Stimulated activated CD4-positive, alpha-beta T cell treated with anti-CD3 and anti-CD28 coated beads, Interleukin-12 subunit alpha, Interleukin-12 subunit beta, amount 100 ng/mL, for 24 hours (primary cell): Measurements from ENCODE around the gene KIFC3.
"Not testable (repeated sequence)": the region's sequence is repeated elsewhere in the genome, so short reads cannot be mapped to it uniquely, and the experiment has no call there.

Source experiments
- DNase-seq, 2 experiments: peaks; one replicate each; pipeline ENCODE4 v3.0.0-alpha.2; 2020; ENCODE audit warnings: low read depth in 2 of 2

KIFC3 gene

DNA sequence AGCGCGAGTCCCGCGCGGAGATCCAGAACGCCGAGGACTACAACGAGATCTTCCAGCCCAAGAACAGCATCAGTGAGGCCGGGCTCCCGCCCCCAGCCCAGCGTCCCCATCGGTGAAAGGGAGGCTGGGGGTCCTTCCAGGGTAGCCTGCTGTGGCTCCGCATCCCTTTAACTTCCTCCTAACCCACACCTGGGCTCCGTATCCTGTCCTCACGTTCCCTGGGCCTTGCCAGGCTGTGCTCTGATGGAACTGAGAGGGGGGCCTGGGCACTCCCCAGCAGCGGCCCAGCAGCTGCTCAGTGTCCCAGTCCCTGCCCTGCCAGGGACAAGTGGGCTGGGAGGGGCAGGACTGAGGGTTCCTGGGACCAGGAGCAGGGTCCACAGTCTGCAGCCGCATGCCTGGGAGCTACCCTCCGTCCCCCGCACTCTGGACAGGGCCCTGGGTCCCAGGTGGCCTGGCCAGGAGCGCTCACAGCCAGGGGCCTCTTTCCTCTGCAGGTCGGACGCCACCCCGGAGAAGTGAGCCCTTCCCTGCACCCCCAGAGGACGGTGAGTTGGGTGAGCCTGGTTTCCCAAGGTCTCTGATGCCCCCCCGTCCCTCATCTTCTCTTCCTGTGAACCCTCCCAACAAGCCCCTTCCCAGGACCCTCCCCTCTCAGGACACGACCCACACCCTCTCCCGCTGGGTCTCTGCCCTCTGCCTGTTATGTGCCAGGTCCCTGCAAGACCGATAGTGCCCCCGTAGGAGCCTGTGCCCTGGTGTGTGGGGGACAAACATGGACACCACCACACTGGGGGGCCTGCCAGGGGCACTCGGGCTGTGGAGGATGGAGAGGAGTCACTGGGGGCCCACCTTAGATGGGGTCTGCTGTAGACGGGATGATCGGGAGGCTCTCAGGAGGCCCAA lies 48.6 kb downstream of the KIFC3 start:
- no peak for DNase-seq

DNA sequence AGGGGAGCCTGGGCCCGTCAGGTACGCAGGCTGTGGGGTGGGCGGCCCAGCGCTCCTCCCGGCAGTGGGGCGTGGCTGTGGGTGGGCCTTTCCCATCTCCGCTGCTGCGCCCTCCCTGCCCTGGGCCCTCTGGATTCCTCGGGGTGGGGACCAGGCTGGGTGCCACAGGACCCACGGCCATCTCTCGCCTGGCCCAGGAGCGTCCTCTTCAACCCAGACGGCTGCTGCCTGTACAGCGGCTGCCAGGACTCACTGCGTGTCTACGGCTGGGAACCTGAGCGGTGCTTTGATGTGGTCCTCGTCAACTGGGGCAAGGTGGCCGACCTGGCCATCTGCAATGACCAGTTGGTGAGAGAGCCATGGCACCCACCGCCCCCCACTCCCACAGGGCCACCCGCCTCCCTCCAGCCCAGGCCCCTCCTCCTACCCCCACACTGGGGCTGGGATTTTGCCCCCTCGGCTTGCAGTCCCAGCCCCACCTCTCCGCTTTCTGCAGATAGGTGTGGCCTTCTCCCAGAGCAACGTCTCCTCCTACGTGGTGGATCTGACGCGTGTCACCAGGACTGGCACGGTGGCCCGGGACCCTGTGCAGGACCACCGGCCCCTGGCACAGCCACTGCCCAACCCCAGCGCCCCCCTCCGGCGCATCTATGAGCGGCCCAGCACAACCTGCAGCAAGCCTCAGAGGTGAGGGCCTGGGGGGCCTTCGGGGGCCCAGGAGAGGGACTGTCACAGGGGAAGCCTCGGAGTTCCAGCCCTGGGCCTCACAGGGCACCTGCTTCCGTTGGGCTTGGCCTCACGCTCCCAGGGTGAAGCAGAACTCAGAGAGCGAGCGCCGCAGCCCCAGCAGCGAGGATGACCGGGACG lies 49.5 kb downstream of the KIFC3 start:
- DNase-seq, result no peak

GRCh38 chr16:57752203-57752580 lies 50.1 kb downstream of the KIFC3 start:
- no peak for DNase-seq

DNA sequence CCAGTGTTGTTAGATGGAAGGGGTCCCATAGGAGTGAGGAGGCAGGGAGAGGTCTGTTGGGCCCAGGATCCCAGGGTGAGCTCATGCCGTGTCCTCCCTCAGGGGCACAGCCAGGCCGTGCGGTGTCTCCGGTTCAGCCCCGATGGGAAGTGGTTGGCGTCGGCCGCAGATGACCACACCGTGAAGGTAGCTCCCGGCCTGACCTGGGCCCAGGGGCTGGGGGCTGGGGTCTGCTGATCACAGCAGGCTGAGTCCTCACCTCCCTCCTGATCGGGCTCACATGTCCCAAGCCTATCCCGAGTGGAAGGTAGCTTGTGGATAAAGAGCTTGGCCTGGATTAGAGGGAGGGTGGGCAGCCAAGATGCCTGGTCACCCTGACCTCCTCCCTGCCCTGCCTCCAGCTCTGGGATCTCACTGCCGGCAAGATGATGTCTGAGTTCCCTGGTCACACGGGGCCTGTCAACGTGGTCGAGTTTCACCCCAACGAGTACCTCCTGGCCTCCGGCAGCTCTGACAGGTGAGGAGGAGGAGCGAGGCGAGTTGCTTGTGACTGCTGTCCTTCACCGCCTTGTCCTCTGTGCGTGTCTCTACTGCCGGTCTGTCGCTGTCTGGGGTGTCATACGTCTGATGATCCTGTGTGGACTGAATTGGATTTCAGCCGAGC lies 50.6 kb downstream of the KIFC3 start:
- no peak for DNase-seq

GRCh38 chr16:57750796-57751538 lies 51.3 kb downstream of the KIFC3 start:
- DNase-seq, result no peak

DNA sequence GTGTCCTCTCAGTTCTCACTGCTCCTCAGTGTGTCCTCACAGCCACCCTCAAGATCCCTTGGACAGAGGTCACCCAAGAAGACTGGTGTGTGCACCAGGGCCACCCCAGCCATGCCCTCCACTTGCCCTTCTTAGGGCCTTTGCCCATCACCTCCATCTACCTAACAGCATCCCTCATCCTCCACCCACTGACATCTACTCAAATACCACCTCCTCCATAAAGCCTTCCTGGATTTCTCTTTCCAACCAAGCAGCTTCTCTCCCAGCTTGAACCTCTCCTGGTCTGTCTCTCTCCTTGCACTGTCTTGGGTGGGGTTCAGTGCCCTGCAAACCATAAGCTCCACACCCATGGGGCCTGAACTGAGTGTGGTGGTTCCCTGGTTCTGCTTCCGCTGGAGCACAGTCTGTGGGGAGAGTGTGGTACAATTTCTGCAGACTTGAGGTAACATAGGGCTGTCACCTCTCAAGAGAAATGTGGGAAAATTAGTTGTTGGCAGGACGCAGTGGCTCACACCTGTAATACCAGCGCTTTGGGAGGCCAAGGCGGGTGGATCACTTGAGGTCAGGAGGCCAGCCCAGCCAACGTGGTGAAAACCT lies 52.3 kb downstream of the KIFC3 start:
- no peak for DNase-seq

GRCh38 chr16:57749101-57749692 lies 53.1 kb downstream of the KIFC3 start:
- DNase-seq, result no peak

- no peak for DNase-seq
Observed at GRCh38 chr16:57748596-57748995, 53.7 kb downstream of the KIFC3 start.

- no peak for DNase-seq
Observed at GRCh38 chr16:57747996-57748395, 54.3 kb downstream of the KIFC3 start.

GRCh38 chr16:57747496-57747895 lies 54.8 kb downstream of the KIFC3 start:
- no peak for DNase-seq

DNA sequence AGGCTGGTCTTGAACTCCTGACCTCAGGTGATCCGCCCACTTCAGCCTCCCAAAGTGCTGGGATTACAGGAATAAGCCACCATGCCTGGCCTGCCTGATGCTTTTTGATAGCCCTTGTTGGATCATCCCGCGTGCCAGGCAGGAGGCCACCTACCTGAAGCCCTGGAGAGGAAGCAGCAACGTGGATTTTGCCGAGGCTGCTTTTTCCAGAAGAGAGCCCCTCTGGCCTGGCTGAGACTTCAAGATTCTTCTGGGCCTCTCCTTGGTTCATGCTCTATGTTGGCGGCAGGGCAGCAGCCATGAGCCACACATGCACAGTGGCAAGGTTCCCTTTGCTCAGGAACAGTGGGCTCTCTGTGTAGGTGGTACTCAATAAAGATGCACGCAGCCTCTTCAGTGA lies 55.2 kb downstream of the KIFC3 start:
- DNase-seq, result no peak

- not testable (repeated sequence) for DNase-seq
Observed at GRCh38 chr16:57746316-57746715, 56.0 kb downstream of the KIFC3 start.

GRCh38 chr16:57745768-57746167 lies 56.5 kb downstream of the KIFC3 start:
- no peak for DNase-seq

DNA sequence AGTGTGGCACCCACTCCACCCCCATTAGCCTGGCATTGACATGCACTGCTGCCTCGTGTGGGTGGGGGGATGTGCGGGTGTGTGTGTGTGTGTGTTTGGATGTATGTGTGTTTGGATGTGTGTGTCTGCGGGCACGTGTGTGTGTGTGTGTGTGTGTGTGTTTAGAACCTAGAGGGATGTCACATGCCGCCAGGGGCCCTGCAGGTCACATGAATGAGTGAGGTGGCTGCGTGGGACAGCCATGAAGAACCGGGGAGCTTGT lies 57.7 kb downstream of the KIFC3 start:
- no peak for DNase-seq

- no peak for DNase-seq
Observed at GRCh38 chr16:57743886-57744641, 58.2 kb downstream of the KIFC3 start.

- no peak for DNase-seq
Observed at GRCh38 chr16:57743458-57743857, 58.8 kb downstream of the KIFC3 start.

DNA sequence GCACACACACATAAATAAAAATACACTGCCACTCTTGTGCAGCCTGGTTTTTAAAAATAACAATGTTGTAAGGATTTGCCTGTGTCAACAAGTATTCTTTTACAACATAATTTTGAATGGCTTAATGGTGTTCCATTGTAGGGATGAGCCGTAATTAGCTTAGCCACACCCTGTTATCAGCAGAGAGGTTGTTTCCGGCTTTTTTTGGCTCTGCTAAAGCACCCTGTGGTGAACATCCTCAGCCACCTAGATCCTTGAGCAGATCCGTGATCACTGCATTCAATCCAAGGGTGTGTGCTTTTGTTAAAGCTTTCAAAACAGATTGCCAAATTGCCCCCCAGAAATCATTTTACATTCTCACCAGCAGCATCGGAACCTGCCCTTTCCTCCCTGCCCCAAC lies 59.7 kb downstream of the KIFC3 start:
- DNase-seq, result no peak

GRCh38 chr16:57741660-57742191 lies 60.6 kb downstream of the KIFC3 start:
- DNase-seq, result no peak

- DNase-seq, result no peak
Observed at GRCh38 chr16:57740423-57741071, 61.7 kb downstream of the KIFC3 start.
